Activated CD8-positive, alpha-beta T cell treated with anti-CD3 and anti-CD28 coated beads for 36 hours (primary cell): ENCODE measurements around the gene ISLR. TPM values are rescaled to one million over a fixed set of nuclear protein-coding genes. Genes with fewer than 3 reads are reported as not detected.

ENCODE experiments used
- ATAC-seq: fragments of 200-7000 bp; cut with Tn5 transposase; one replicate; pipeline ENCODE4 v1.10.0; 2021; ENCODE audit warnings: mild to moderate bottlenecking, moderate library complexity
- CTCF ChIA-PET: fragments of 350-600 bp; sonication (Branson Sonifier 250); formaldehyde crosslinking; loops from one replicate; lab custom pipeline; 2021; ENCODE audit warnings: antibody characterized with exemption; lab: Charles Lee
- POLR2A ChIA-PET: fragments of 350-600 bp; sonication (Branson Sonifier 250); formaldehyde crosslinking; loops from one replicate; lab custom pipeline; 2021; ENCODE audit warnings: antibody characterized with exemption; lab: Charles Lee
- DNase-seq: peaks from one replicate; pipeline ENCODE4 v3.0.0-alpha.2; 2020
- H3K27ac Mint-ChIP-seq: one replicate; pipeline ENCODE4 v1.8.0; 2021; ENCODE audit warnings: mild to moderate bottlenecking, mixed read lengths
- H3K27me3 Mint-ChIP-seq: one replicate; pipeline ENCODE4 v1.8.0; 2021; ENCODE audit warnings: mixed read lengths
- H3K36me3 Mint-ChIP-seq: one replicate; pipeline ENCODE4 v1.8.0; 2021; ENCODE audit warnings: low read depth, mixed read lengths
- H3K4me1 Mint-ChIP-seq: one replicate; pipeline ENCODE4 v1.8.0; 2021; ENCODE audit warnings: low read depth, mixed read lengths
- H3K4me3 Mint-ChIP-seq: one replicate; pipeline ENCODE4 v1.8.0; 2021; ENCODE audit warnings: mild to moderate bottlenecking, moderate library complexity, mixed read lengths
- H3K9me3 Mint-ChIP-seq: one replicate; pipeline ENCODE4 v1.8.0; 2021; ENCODE audit warnings: mixed read lengths
- CTCF ChIP-seq: fragments of 200-600 bp; IDR thresholded peaks from one replicate; pipeline ENCODE4 v1.8.0; 2022; ENCODE audit warnings: antibody characterized with exemption, mild to moderate bottlenecking
- intact Hi-C: fragments of 100-400 bp; cut with micrococcal nuclease; formaldehyde crosslinking; loops from one replicate; pipeline ENCODE4 v1.10.0; 2022
- total RNA-seq, 2 experiments: library from RNA; stranded (reverse); gene quantifications; one replicate each; pipeline ENCODE4 v1.2.3, GENCODE V29; 2021

The ISLR gene
- total RNA-seq, 2 experiments from 2014 or later, result not detected

- TF ChIP-seq CTCF, result no peak
- H3K36me3 Mint-ChIP-seq, result no peaks in the 10 kb centered on the region
- ChIA-PET POLR2A (no interaction called here), CTCF (no interaction called here)
- H3K4me3 Mint-ChIP-seq, result no peak overlapping the region
- no peaks in the 10 kb centered on the region for H3K27me3 Mint-ChIP-seq
- H3K9me3 Mint-ChIP-seq, result no peaks in the 10 kb centered on the region
- no peak overlapping the region for H3K27ac Mint-ChIP-seq
- ATAC-seq, result no peak
- intact Hi-C loops, result no loop called here
- no peaks in the 10 kb centered on the region for H3K4me1 Mint-ChIP-seq
- no peak for DNase-seq
These were observed 8.6 kb downstream of the ISLR start for GRCh38 chr15:74182131-74182530.

GRCh38 chr15:74184582-74185091, 11.1 kb downstream of the ISLR start:
- no peak for ATAC-seq

GRCh38 chr15:74185710-74186348, 12.3 kb downstream of the ISLR start:
- ChIA-PET CTCF (no interaction called here), POLR2A (no interaction called here)
- intact Hi-C loops, result no loop called here

More at GRCh38 chr15:74184582-74185091, 11.1 kb downstream of the ISLR start:
- POLR2A ChIA-PET, result no interaction called here
- H3K36me3 Mint-ChIP-seq, result no peaks in the 10 kb centered on the region
- intact Hi-C loops, result no loop called here
- H3K4me3 Mint-ChIP-seq, result no peak overlapping the region
- no peaks in the 10 kb centered on the region for H3K4me1 Mint-ChIP-seq
- no peak for DNase-seq
- H3K27ac Mint-ChIP-seq, result no peak overlapping the region
- H3K27me3 Mint-ChIP-seq, result no peaks in the 10 kb centered on the region
- no peaks in the 10 kb centered on the region for H3K9me3 Mint-ChIP-seq
- CTCF ChIA-PET, result no interaction called here
- TF ChIP-seq CTCF, result no peak

GRCh38 chr15:74188216-74188615, 14.7 kb downstream of the ISLR start:
- H3K4me3 Mint-ChIP-seq, result no peak overlapping the region
- no peak overlapping the region for H3K27ac Mint-ChIP-seq
- no peak for ATAC-seq
- CTCF ChIA-PET, result no interaction called here
- H3K36me3 Mint-ChIP-seq, result no peaks in the 10 kb centered on the region
- H3K9me3 Mint-ChIP-seq, result no peaks in the 10 kb centered on the region
- no peak for DNase-seq
- POLR2A ChIA-PET, result no interaction called here
- no peaks in the 10 kb centered on the region for H3K27me3 Mint-ChIP-seq
- TF ChIP-seq CTCF, result no peak
- no peaks in the 10 kb centered on the region for H3K4me1 Mint-ChIP-seq
- intact Hi-C loops, result no loop called here

More at GRCh38 chr15:74185710-74186348, 12.3 kb downstream of the ISLR start:
- TF ChIP-seq CTCF, result no peak
- Mint-ChIP-seq H3K4me3 (no peak overlapping the region), H3K4me1 (no peaks in the 10 kb centered on the region), H3K9me3 (no peaks in the 10 kb centered on the region), H3K27me3 (no peaks in the 10 kb centered on the region), H3K36me3 (no peaks in the 10 kb centered on the region), H3K27ac (no peak overlapping the region)
- DNase-seq (peak; percentile 10), ATAC-seq (peak; percentile 49)

GRCh38 chr15:74191798-74192197, 18.3 kb downstream of the ISLR start:
- intact Hi-C loops, result no loop called here
- Mint-ChIP-seq H3K36me3 (no peaks in the 10 kb centered on the region), H3K9me3 (no peaks in the 10 kb centered on the region), H3K4me1 (no peaks in the 10 kb centered on the region), H3K27me3 (no peaks in the 10 kb centered on the region), H3K4me3 (no peak overlapping the region), H3K27ac (no peak overlapping the region)
- ChIA-PET POLR2A (no interaction called here), CTCF (no interaction called here)
- no peak for TF ChIP-seq CTCF
- DNase-seq, result no peak
- no peak for ATAC-seq
